ENCODE results near the gene RASGRP4.
"Not testable (repeated sequence)": the region's sequence is repeated elsewhere in the genome, so short reads cannot be mapped to it uniquely, and the experiment has no call there.

RASGRP4 gene

DNA sequence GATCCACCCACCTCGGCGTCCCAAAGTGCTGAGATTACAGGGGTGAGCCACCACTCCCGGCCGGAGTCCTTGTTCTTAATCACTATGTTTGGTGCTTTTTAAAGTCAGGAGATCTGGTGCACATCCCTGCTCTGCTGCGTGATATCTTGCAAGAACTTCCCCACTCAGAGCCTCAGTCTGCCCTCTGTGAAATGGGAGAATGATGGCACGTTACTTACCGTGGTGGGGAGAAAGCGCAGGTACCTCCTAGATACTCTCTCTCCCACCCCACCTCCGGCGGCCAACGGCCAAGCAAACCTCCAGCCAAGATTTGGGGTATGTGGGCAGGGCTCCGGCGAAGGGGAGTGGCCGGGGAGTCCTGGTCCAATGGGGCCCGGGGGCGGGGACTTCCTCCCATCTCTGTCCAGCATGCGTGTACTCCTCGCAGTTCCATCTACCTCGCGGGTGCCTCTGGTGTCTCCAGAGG, 7.3 kb upstream of the RASGRP4 start, which contains the start of gene RYR1:
Gene RYR1 (plus strand): TSS at position 424 of the 466 bp plus-strand sequence. CDS start 139 bp downstream, outside the sequence.
- peak within 1 kb of the TSS; percentile 26; the same call in 1 of the 2 replicates for H3K4me2 ChIP-seq
- no peak within 1 kb of the TSS for H3K9ac ChIP-seq

DNA sequence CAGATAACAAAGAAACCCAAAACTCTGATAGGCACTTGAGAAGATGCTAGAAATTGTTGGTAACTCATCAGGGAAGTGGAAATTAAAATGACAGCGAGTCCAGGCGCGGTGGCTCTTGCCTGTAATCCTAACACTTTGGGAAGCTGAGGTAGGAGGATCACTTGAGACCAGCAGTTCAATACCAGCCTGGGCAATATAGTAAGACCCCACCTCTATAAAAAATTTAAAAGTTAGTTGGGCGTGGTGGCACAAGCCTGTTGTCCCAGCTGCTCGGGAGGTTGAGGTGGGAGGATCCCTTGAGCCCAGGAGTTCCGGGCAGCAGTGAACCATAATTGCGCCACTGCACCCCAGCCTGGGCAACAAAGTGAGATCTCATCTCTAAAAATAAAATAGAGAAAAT, 4.9 kb upstream of the RASGRP4 start:
- Histone ChIP-seq H3K9me3 (no peaks in the 10 kb centered on the region), H4K20me1 (no peaks in the 10 kb centered on the region), H3K9ac (no peak overlapping the region), H3K27me3 (no peaks in the 10 kb centered on the region), H3K36me3 (no peaks in the 10 kb centered on the region), H3K4me2 (no peak overlapping the region), H3K4me3 (no peak overlapping the region), H3K4me1 (peaks cover 44% of the 10 kb centered on the region), H3K27ac (no peak overlapping the region)
- no peak for TF ChIP-seq Cebpa-rat (IDR thresholded peaks at IDR 0.05)

More for the DNA sequence above, 7.3 kb upstream of the RASGRP4 start, which contains the start of gene RYR1:
- Histone ChIP-seq H3K9me3 (no peaks in the 10 kb centered on the region), H3K36me3 (no peaks in the 10 kb centered on the region), H3K27me3 (no peaks in the 10 kb centered on the region), H3K4me3 (no peak within 1 kb of the TSS), H4K20me1 (no peaks in the 10 kb centered on the region), H3K4me1 (peaks cover 34% of the 10 kb centered on the region), H3K27ac (no peak within 1 kb of the TSS)
- TF ChIP-seq Cebpa-rat (IDR thresholded peaks at IDR 0.05) = no peak

DNA sequence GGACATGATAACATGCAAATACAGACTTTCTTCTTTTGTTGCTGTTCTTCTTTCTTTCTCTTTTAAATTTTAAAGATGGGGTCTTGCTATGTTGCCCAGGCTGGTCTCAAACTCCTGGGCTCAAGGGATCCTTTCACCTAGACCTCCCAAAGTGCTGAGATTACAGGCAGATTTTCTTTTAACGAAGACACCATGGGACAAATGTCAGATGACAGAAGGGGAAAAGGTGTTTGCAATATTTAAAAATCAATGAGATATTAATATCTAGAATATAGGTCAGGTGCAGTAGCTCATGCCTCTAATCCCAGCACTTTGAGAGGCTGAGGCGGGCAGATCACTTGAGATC, 3.8 kb upstream of the RASGRP4 start:
- Histone ChIP-seq H3K9ac (no peak overlapping the region), H3K4me2 (0 out of 2 replicates have a peak overlapping the region, but pooled peaks have one; percentile 28), H3K4me1 (peaks cover 52% of the 10 kb centered on the region), H3K4me3 (no peak overlapping the region), H3K27me3 (no peaks in the 10 kb centered on the region), H3K36me3 (no peaks in the 10 kb centered on the region), H4K20me1 (no peaks in the 10 kb centered on the region), H3K27ac (no peak overlapping the region), H3K9me3 (no peaks in the 10 kb centered on the region)
- no peak for TF ChIP-seq Cebpa-rat (IDR thresholded peaks at IDR 0.05)

DNA sequence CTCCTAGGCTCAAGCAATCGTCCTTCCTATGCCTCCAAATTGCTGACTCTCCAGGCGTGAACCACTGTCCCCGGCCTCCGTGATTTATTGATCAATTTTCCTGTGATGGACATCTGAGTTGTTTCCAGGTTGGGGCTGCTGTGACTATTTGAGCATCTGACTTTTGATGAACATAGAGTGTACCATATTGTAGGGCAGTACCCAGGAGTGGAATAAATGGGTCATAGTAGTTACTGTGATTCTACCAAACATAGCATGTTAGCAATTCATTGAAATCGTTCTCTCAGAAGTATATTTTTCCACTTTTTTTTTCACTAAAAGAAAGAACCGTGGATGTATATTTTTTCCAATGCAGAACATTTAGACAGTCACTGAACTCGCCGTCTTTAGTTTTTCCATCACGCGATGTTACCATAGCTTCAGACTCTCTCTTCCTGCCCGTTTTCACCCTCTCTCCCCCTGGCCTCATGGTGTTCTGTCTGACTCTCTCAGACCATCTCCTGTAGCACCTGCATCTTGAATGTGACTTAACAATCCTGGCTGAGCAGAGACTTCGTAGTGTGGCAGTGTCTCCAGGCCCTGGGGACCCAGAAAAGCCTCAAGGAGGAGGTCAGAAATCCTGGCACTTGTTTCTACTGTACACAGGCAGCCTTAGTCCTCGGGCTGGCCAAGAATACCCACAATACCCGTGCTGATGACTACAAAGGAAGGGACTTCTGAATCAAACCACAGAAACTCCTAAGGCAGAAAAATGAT, 3.2 kb upstream of the RASGRP4 start:
- Histone ChIP-seq H4K20me1 (no peaks in the 10 kb centered on the region), H3K27me3 (no peaks in the 10 kb centered on the region), H3K4me2 (peak overlapping the region; percentile 28; the same call in 1 of the 2 replicates), H3K4me3 (no peak overlapping the region), H3K9ac (no peak overlapping the region), H3K9me3 (no peaks in the 10 kb centered on the region), H3K36me3 (no peaks in the 10 kb centered on the region), H3K27ac (no peak overlapping the region), H3K4me1 (peaks cover 49% of the 10 kb centered on the region)
- no peak for TF ChIP-seq Cebpa-rat (IDR thresholded peaks at IDR 0.05)

DNA sequence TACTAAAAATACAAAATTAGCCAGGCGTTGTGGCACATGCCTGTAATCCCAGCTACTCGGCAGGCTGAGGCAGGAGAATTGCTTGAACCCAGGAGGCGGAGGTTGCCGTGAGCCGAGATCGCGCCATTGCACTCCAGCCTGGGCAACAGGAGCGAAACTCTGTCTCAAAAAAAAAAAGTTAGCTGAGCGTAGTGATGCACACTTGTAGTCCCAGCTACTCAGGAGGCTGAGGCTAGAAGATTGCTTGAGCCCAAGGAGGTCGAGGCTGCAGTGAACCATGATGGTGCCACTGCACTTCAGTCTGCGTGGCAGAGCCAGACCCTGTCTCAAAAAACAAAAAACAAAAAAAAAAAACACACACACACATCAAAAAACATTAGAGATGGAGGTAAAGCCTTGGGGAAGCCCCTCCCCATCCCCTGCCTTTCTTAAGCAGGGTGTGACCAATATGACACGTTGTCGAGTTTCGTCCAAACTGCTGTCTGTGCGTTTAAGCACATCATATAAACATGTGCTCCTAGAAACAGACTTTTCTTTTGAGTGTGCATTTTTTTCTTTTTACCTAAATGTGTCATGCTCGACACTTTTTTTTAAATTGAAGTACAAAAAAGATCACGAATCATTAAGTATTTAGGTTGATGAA, 1.1 kb upstream of the RASGRP4 start:
- not testable (repeated sequence) for H3K4me3 ChIP-seq, H3K9me3 ChIP-seq, H3K36me3 ChIP-seq, H3K27ac ChIP-seq, H4K20me1 ChIP-seq, H3K9ac ChIP-seq, H3K27me3 ChIP-seq
- peak overlapping the region; percentile 93 for H3K4me2 ChIP-seq
- H3K4me1 ChIP-seq = peaks cover 53% of the 10 kb centered on the region

DNA sequence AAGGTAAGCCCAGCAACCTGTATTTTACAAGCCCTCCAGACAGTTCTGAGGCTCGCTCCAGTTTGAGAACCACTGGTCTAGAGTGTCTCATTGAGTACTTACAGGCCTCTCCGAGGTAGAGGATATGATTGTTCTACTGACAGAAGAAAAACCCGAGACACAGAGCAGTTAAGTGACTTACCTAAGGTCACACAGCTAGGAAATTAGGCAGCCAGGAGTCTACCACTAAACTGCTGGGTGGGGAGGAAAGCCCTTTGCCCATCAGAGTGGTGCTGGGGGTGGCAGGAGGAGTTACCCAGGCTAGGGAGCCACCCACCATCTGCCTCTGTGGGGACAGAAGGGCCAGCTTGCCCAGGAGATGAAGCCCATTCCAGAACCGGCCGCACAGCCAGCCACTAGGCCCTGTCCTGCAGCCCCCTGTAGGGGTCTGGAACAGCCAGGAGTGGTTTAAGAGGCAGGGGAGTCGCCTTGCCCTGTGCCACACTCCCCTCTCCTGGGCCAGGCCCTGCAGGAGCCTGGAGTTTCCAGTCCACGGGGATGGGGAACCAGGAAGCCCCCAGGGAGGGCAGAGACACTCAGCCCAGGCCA, 703 bp downstream of the RASGRP4 start:
- peak overlapping the region; percentile 42 for H3K4me3 ChIP-seq
- H3K27me3 ChIP-seq = no peaks in the 10 kb centered on the region

DNA sequence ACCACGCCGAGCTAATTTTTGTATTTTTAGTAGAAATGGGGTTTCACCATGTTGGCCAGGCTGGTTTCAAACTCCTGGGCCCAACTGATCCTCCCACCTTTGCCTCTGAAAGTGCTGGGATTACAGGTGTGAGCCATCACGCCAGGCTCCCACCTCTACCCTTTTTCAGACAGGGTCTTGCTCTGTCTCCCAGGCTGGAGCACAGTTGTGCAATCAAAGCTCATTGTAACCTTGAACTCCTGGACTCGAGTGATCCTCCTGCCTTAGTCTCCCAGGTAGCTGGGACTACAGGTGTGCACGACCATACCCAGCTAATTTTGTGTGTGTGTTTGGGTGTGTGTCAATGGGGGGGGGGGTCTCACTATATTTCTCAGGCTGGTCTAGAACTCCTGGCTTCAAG, 1.7 kb downstream of the RASGRP4 start:
- H4K20me1 ChIP-seq = no peaks in the 10 kb centered on the region
- H3K36me3 ChIP-seq = no peaks in the 10 kb centered on the region
- H3K27me3 ChIP-seq = no peaks in the 10 kb centered on the region
- no peak overlapping the region for H3K9ac ChIP-seq
- no peak overlapping the region for H3K27ac ChIP-seq
- H3K9me3 ChIP-seq = no peaks in the 10 kb centered on the region
- H3K4me3 ChIP-seq = no peak overlapping the region
- no peak overlapping the region for H3K4me2 ChIP-seq
- H3K4me1 ChIP-seq = peaks cover 47% of the 10 kb centered on the region
- TF ChIP-seq Cebpa-rat (IDR thresholded peaks at IDR 0.05) = no peak

More for the DNA sequence above, 703 bp downstream of the RASGRP4 start:
- H3K9ac ChIP-seq = peak overlapping the region; percentile 47; the same call in 1 of the 2 replicates
- H3K9me3 ChIP-seq = no peaks in the 10 kb centered on the region
- H3K4me1 ChIP-seq = peaks cover 53% of the 10 kb centered on the region
- no peak for TF ChIP-seq Cebpa-rat (IDR thresholded peaks at IDR 0.05)
- H3K27ac ChIP-seq = peak overlapping the region; percentile 36; the same call in 1 of the 2 replicates
- no peaks in the 10 kb centered on the region for H4K20me1 ChIP-seq
- peak overlapping the region; percentile 93 for H3K4me2 ChIP-seq
- no peaks in the 10 kb centered on the region for H3K36me3 ChIP-seq

DNA sequence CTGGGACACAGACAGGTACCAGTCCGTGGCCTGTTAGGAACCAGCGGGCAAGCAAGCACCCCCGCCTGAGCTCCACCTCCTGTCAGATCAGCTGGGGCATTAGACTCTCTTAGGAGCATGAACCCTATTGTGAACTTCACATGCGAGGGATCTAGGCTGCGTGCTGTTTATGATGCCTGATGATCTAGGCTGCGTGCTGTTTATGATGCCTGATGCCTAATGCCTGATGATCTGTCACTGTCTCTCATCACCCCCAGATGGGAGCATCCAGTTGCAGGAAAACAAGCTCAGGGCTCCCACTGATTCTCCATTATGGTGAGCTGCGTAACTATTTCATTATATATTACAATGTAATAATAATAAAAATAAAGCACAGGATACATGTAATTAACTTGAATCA, 3.6 kb downstream of the RASGRP4 start:
- Histone ChIP-seq H3K4me3 (no peak overlapping the region), H4K20me1 (no peaks in the 10 kb centered on the region), H3K9ac (no peak overlapping the region), H3K27ac (no peak overlapping the region), H3K36me3 (no peaks in the 10 kb centered on the region), H3K4me1 (peaks cover 52% of the 10 kb centered on the region), H3K9me3 (no peaks in the 10 kb centered on the region), H3K27me3 (no peaks in the 10 kb centered on the region), H3K4me2 (no peak overlapping the region)
- no peak for TF ChIP-seq Cebpa-rat (IDR thresholded peaks at IDR 0.05)

DNA sequence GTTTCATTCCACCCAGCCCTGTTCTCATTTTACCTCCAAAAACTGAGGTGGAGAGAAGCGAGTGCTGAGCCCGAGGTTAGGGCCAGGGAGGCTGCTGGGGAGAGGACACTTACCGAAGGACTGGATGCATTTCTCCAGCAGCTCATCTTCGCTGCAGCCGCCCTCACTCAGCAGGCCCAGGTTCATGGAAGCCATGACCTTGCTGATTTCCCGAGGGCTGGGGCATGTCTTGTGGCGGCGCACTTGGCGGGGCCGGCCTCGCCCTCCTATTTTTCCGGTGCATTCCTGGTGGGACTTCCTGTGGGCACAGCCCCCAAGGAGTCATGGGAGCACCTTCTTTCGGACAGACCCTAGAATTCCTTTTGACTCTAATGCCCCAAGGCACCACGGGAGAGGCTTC, 4.2 kb downstream of the RASGRP4 start:
- Histone ChIP-seq H3K4me3 (no peak overlapping the region), H3K4me2 (no peak overlapping the region), H3K9ac (no peak overlapping the region), H3K27me3 (no peaks in the 10 kb centered on the region), H3K4me1 (peaks cover 52% of the 10 kb centered on the region), H4K20me1 (no peaks in the 10 kb centered on the region), H3K36me3 (no peaks in the 10 kb centered on the region), H3K27ac (no peak overlapping the region), H3K9me3 (no peaks in the 10 kb centered on the region)
- no peak for TF ChIP-seq Cebpa-rat (IDR thresholded peaks at IDR 0.05)

DNA sequence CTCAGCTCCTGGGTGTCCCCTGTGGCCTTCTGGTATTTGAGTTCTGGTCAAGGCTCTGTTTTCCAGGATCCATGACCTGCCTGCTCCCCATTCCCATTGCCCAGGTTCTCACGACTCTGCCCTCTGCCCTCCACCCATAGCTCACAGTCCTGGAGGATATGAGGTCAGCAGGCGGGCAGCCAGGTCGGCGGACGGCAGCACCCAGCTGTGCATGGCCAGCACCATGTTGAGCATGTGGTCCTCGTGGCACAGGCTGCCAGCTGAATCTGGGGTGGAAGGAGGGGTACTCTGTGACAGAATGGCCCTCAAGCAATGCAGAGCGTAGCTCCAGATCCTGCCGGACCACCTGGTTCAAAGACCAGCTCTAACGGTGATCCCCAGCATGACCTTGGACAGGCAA, 5.1 kb downstream of the RASGRP4 start:
- Histone ChIP-seq H3K4me1 (peaks cover 43% of the 10 kb centered on the region), H3K9me3 (no peaks in the 10 kb centered on the region), H3K27ac (no peak overlapping the region), H3K27me3 (no peaks in the 10 kb centered on the region), H3K4me3 (no peak overlapping the region), H3K36me3 (no peaks in the 10 kb centered on the region), H4K20me1 (no peaks in the 10 kb centered on the region), H3K9ac (no peak overlapping the region), H3K4me2 (no peak overlapping the region)
- TF ChIP-seq Cebpa-rat (IDR thresholded peaks at IDR 0.05) = no peak

All from BLaER1 (cell line).